ENCODE data around the gene FAM3C.
"Not testable (repeated sequence)": the region's sequence is repeated elsewhere in the genome, so short reads cannot be mapped to it uniquely, and the experiment has no call there.

FAM3C gene

GRCh38 chr7:121395961-121396757, at the start of gene FAM3C:
Gene FAM3C, minus strand, starts transcription at chr7:121396308. Its CDS starts 13,339 bp downstream, at chr7:121382969.
- DNase-seq (ENCODE audit: low read depth): peak; percentile 91

- DNase-seq (ENCODE audit: low read depth): no peak
Measured at GRCh38 chr7:121442845-121443244, 46.7 kb upstream of the FAM3C start.

DNA sequence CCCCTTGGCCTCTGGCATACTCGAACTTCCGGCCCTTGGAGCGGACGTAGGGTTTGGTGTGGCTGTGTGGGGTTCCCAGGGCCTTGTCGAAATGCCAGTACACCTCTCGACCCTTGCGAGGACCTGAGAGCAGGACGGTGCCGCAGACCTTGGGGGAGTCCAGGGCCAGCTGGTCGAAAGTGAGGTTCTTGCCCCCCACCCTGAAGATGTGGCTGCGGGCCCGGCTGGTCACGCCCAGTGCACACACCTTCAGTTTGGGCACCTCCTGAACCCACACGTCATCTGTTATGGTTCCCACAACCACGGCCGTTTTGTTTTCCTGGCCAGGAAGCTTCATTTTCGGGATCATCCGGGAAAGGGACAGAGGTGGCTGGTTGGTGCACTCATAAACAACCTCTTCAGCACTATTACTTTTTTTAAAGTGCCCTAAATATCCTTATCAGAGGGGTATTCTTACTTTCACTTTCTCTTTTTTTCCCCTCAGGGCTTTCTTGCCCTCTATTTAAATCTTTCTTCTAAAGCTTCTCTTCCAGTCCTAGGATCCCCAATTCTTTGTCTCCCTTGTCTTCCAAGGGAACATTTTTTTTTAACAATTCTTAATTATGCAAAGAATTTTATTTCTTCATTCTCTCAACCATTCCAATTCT, 44.9 kb upstream of the FAM3C start:
- DNase-seq (ENCODE audit: low read depth): no peak

DNA sequence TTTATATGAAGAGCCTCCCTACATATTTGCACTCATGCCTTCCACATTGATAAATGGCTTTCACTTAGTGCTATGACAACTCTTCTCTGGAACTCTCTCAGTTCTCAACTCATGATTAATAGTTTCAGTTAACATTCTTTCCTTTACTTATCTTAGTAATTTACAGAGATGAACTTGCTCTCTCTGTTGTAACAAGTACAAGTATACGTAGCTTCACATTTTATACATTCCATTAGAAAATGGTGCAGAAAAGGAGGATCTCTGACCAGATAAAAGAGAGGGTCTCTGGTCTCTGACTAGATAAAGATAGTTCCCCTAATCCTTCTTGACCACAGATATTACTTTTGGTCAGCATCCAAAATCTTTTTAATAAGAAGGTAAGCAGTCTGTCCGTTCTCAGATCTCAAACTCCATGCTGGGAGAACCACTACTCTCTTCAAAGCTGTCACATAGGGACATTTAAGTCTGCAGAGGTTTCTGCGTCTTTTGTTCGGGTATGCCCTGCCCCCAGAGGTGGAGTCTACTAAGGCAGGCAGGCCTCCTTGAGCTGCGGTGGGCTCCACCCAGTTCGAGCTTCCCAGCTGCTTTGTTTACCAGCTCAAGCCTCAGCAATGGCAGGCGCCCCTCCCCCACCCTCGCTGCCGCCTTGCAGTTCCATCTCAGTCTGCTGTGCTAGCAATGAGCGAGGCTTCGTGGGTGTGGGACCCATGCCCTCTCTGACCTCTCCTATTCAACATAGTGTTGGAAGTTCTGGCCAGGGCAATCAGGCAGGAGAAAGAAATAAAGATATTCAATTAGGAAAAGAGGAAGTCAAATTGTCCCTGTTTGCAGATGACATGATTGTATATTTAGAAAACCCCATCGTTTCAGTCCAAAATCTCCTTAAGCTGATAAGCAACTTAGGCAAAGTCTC, 42.2 kb upstream of the FAM3C start:
- peak; percentile 43 for DNase-seq (ENCODE audit: low read depth)

GRCh38 chr7:121437470-121437869, 41.4 kb upstream of the FAM3C start:
- DNase-seq (ENCODE audit: low read depth): no peak

- DNase-seq (ENCODE audit: low read depth): no peak
Measured at GRCh38 chr7:121436688-121437087, 40.6 kb upstream of the FAM3C start.

DNA sequence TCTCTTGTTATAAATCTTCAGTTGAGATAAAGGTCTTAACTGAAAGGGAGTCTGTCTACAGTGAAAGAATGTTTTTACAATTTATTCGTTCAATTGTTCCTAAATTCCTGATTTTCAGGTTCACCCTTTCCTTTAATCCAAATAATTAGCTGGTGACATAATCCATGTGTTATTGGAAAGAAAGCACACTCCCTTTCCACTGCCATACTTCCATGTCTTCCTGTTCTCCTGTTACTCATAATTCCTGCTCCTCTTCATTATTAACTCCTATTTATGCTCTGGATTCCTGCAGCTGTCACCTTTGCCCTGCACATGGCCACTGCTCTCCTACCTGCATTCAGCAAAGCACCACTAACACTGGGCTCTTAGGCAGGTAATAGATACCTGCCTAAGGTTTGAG, 40.0 kb upstream of the FAM3C start:
- DNase-seq (ENCODE audit: low read depth): no peak

GRCh38 chr7:121433775-121434174, 37.7 kb upstream of the FAM3C start:
- no peak for DNase-seq (ENCODE audit: low read depth)

- not testable (repeated sequence) for DNase-seq (ENCODE audit: low read depth)
Measured at GRCh38 chr7:121432486-121432885, 36.4 kb upstream of the FAM3C start.

DNA sequence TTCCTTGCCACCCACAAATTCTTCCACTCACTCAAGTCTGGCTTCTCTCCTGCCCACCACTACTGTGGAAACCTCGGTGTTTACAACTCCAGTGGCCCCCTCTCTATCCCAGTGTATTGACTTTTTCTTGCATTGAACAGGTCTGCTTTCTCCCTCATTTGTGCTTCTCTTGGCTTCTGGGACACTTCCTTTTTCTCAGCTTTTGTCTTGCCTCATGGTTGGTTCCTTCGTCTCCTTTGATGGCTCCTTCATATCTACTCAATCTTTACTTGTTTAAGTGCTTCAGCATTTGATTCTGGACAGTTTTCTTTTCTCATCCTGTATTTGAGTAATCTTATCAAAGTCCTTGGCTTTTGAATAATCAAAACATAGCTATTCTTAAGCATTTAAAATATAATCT, 35.9 kb upstream of the FAM3C start:
- no peak for DNase-seq (ENCODE audit: low read depth)

- no peak for DNase-seq (ENCODE audit: low read depth)
Measured at GRCh38 chr7:121431389-121431995, 35.4 kb upstream of the FAM3C start.

GRCh38 chr7:121430558-121430957, 34.5 kb upstream of the FAM3C start:
- no peak for DNase-seq (ENCODE audit: low read depth)

GRCh38 chr7:121429798-121430197, 33.7 kb upstream of the FAM3C start:
- no peak for DNase-seq (ENCODE audit: low read depth)

GRCh38 chr7:121428855-121429489, 32.9 kb upstream of the FAM3C start:
- DNase-seq (ENCODE audit: low read depth): peak; percentile 12

GRCh38 chr7:121421743-121422142, 25.6 kb upstream of the FAM3C start:
- not testable (repeated sequence) for DNase-seq (ENCODE audit: low read depth)

DNA sequence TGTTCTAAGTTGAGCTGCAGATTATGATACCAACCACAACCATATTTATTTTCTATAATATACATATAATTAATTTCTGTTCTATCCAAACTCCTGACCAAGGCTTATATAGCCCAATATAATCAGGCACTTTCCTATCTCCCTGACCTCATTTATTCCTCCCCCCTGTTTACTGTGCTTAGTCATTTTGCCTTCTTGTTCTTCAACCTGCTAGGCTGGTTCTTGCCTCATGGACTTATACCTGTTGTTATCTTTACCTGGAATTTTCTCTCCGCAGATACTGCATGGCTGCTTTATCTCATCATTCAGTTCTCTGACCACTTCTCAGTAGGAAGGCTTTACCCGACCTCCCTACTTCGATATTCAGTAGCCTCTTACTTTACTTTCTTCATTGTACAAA, 24.9 kb upstream of the FAM3C start:
- DNase-seq (ENCODE audit: low read depth): no peak

DNA sequence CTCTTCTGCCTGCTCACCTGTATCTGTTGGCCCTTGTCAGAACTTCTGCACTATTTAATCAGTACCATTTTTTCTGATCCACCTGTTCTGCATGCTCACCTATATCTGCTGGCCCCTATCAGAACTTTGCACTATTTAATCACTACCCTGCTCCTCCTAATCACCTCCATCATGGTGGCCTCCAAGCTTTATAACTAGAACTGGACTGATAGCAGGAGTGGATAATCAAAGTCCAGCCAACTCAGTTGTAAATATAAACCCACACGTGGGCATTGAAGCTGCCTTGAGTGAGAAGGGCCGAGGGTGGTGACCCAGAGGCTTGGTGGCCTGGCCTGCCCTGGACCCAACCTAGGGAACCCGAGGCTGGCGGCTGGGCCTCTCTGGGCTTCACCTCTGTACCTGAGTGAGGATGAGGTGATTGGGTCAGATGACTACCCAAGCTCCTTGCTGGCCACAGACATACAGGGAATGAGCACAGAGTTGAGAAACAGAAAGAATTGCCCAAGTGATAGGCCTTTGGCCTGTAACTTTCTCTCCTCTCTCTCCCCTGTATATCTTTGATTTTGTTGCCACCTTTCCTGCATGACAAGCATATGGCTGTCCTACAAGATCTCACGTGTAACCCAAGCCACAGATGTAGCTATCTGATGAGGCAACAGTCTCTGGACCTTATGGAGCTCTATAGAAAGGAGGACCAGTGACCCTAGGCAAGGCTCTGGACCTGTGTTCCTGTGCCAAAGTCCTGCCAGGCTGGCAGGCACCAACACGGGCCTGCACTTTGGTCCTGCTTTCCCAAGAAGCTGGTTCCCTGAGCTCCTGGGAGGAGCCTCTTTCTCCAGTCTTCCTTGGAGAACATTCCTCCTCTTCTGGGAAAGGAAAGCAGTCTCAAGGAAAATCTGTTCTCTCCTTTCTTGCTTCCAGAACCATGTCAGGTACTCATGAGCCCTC, 23.4 kb upstream of the FAM3C start:
- no peak for DNase-seq (ENCODE audit: low read depth)

GRCh38 chr7:121416533-121416932, 20.4 kb upstream of the FAM3C start:
- no peak for DNase-seq (ENCODE audit: low read depth)

DNA sequence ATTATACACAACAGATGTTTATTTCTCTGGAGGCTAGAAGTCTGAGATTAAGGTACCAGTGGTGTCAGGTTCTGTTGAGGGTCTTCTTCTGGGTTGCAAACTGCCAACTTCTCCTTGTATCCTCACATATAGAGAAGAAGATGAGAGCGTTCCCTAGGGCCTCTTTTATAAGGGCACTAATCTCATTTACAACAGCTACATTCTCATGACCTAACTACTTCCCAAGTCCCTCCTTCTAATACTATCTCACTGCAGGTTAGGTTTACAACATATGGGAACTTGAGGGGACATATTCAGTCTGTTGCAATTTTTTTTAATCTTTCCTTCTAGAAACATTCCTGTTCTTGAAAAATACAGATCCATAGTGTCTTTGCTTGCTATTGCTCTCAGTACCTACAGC, 18.3 kb upstream of the FAM3C start:
- no peak for DNase-seq (ENCODE audit: low read depth)

- DNase-seq (ENCODE audit: low read depth): no peak
Measured at GRCh38 chr7:121411597-121411979, 15.5 kb upstream of the FAM3C start.

Data from ELR (cell line).